Fibroblast of the aortic adventitia (primary cell): Measurements from ENCODE around the gene CYP4F2. TPM values are rescaled to one million over a fixed set of nuclear protein-coding genes. Genes with fewer than 3 reads are reported as not detected.
"Not testable (repeated sequence)": the region's sequence is repeated elsewhere in the genome, so short reads cannot be mapped to it uniquely, and the experiment has no call there.

Experiments used
- DNase-seq: peaks from one replicate; pipeline ENCODE4 v3.0.0-alpha.2; 2010; ENCODE audit warnings: low read depth
- H3K4me3 ChIP-seq: 2 replicates; pipeline ENCODE4 v1.5.1; 2011; ENCODE audit warnings: low read depth, mild to moderate bottlenecking, control low read depth, low read length, moderate library complexity
- CTCF ChIP-seq: IDR thresholded peaks from 2 replicates; pipeline ENCODE4 v1.5.1; 2011; ENCODE audit warnings: mild to moderate bottlenecking, low read length, control low read depth, inconsistent platforms; ENCODE audit not compliant: insufficient read depth
- total RNA-seq: library from RNA; depleted of rRNA; stranded (reverse); fragments of >200 nt; gene quantifications from 2 replicates; pipeline ENCODE4 v1.2.3, GENCODE V29; 2012; ENCODE audit warnings: low replicate concordance

Gene CYP4F2
- total RNA-seq, 1 donor, result not detected

- TF ChIP-seq CTCF, result no peak
- no peak for DNase-seq
- no peak overlapping the region for H3K4me3 ChIP-seq
Observed at GRCh38 chr19:15902254-15902653, 4.4 kb upstream of the CYP4F2 start.

- TF ChIP-seq CTCF, result no peak
- DNase-seq, result no peak
- no peak overlapping the region for H3K4me3 ChIP-seq
Observed at GRCh38 chr19:15900504-15900903, 2.6 kb upstream of the CYP4F2 start.

- H3K4me3 ChIP-seq, DNase-seq: not testable (repeated sequence)
Observed at GRCh38 chr19:15900032-15900431, 2.2 kb upstream of the CYP4F2 start.

GRCh38 chr19:15899561-15899960 is 1.7 kb upstream of the CYP4F2 start:
- DNase-seq, H3K4me3 ChIP-seq: not testable (repeated sequence)

- TF ChIP-seq CTCF, result no peak
- no peak for DNase-seq
Observed at GRCh38 chr19:15897026-15897737, 692 bp downstream of the CYP4F2 start.

GRCh38 chr19:15895876-15896430 is 1.9 kb downstream of the CYP4F2 start:
- H3K4me3 ChIP-seq, result no peak overlapping the region
- no peak for DNase-seq
- TF ChIP-seq CTCF, result no peak

More at GRCh38 chr19:15897026-15897737, 692 bp downstream of the CYP4F2 start:
- H3K4me3 ChIP-seq, result no peak overlapping the region

GRCh38 chr19:15894359-15894758 is 3.5 kb downstream of the CYP4F2 start:
- no peak for TF ChIP-seq CTCF
- H3K4me3 ChIP-seq, result no peak overlapping the region
- no peak for DNase-seq

- no peak for DNase-seq
- TF ChIP-seq CTCF, result no peak
- H3K4me3 ChIP-seq, result no peak overlapping the region
Observed at GRCh38 chr19:15893477-15893876, 4.4 kb downstream of the CYP4F2 start.
